WTC11 (cell line): ENCODE data around the gene MBOAT1. TPM values are rescaled to one million over a fixed set of nuclear protein-coding genes. Genes with fewer than 3 reads are reported as not detected.

Source experiments
- ATAC-seq: fragments of 200-7000 bp; cut with Tn5 transposase; 2 replicates; pipeline ENCODE4 v1.10.0; 2021; ENCODE audit warnings: mild to moderate bottlenecking, moderate library complexity
- CTCF ChIA-PET: fragments of 300-600 bp; sonication (Branson Sonifier 250); formaldehyde crosslinking; loops from one replicate; lab custom pipeline; 2021; ENCODE audit warnings: antibody characterized with exemption; lab: Charles Lee
- POLR2A ChIA-PET: fragments of 350-600 bp; sonication (Branson Sonifier 250); formaldehyde crosslinking; loops from one replicate; lab custom pipeline; 2021; ENCODE audit warnings: antibody characterized with exemption; lab: Charles Lee
- DNase-seq: peaks from one replicate; pipeline ENCODE4 v3.0.0; 2021; ENCODE audit warnings: low spot score
- H3K27ac Mint-ChIP-seq: 2 replicates; pipeline ENCODE4 v1.8.0; 2021; ENCODE audit warnings: mixed read lengths
- H3K27me3 Mint-ChIP-seq: 2 replicates; pipeline ENCODE4 v1.8.0; 2021; ENCODE audit warnings: low read depth, mild to moderate bottlenecking, moderate library complexity, mixed read lengths
- H3K36me3 Mint-ChIP-seq: 2 replicates; pipeline ENCODE4 v1.8.0; 2021; ENCODE audit warnings: mixed read lengths
- H3K4me1 Mint-ChIP-seq: 2 replicates; pipeline ENCODE4 v1.8.0; 2022; ENCODE audit warnings: mixed read lengths
- H3K4me3 Mint-ChIP-seq: 2 replicates; pipeline ENCODE4 v1.8.0; 2021; ENCODE audit warnings: mild to moderate bottlenecking, moderate library complexity, mixed read lengths
- H3K9me3 Mint-ChIP-seq: 2 replicates; pipeline ENCODE4 v1.8.0; 2021; ENCODE audit warnings: mixed read lengths
- EMX1 ChIP-seq: fragments of 250-450 bp; sonication (Bioruptor Pico); IDR thresholded peaks from 2 replicates; pipeline ENCODE4 v1.8.0; 2021; ENCODE audit warnings: mild to moderate bottlenecking
- FOXK1 ChIP-seq: sonication (generic); formaldehyde crosslinking; IDR thresholded peaks from 2 replicates; pipeline ENCODE4 v1.8.0; 2022; ENCODE audit warnings: mild to moderate bottlenecking, moderate library complexity, missing genetic modification reagents
- GABPB1 ChIP-seq: sonication (generic); formaldehyde crosslinking; IDR thresholded peaks from 2 replicates; pipeline ENCODE4 v1.8.1; 2023; ENCODE audit warnings: mild to moderate bottlenecking, missing genetic modification reagents
- JAZF1 ChIP-seq: fragments of 250-450 bp; sonication (Bioruptor Pico); IDR thresholded peaks from 2 replicates; pipeline ENCODE4 v1.9.0; 2021; ENCODE audit warnings: moderate library complexity, mild to moderate bottlenecking, inconsistent platforms
- NFATC4 ChIP-seq: fragments of 250-450 bp; sonication (Bioruptor Pico); IDR thresholded peaks from 2 replicates; pipeline ENCODE4 v1.9.0; 2021; ENCODE audit warnings: mild to moderate bottlenecking
- NR2C2 ChIP-seq: sonication (generic); formaldehyde crosslinking; IDR thresholded peaks from 2 replicates; pipeline ENCODE4 v1.8.0; 2022; ENCODE audit warnings: mild to moderate bottlenecking, missing genetic modification reagents
- RORB ChIP-seq: fragments of 250-450 bp; sonication (Bioruptor Pico); IDR thresholded peaks from 2 replicates; pipeline ENCODE4 v1.9.0; 2021; ENCODE audit warnings: mild to moderate bottlenecking
- SP1 ChIP-seq: sonication (generic); formaldehyde crosslinking; conservative IDR thresholded peaks from 2 replicates; pipeline ENCODE4 v1.8.1; 2022; ENCODE audit warnings: missing genetic modification reagents
- TCF7 ChIP-seq: sonication (generic); formaldehyde crosslinking; IDR thresholded peaks from 2 replicates; pipeline ENCODE4 v1.8.0; 2022; ENCODE audit warnings: mild to moderate bottlenecking, low read depth, missing genetic modification reagents, moderate library complexity
- TEAD1 ChIP-seq: sonication (generic); formaldehyde crosslinking; IDR thresholded peaks from 2 replicates; pipeline ENCODE4 v1.8.0; 2022; ENCODE audit warnings: mild to moderate bottlenecking, missing genetic modification reagents
- TP53 ChIP-seq: sonication (generic); formaldehyde crosslinking; IDR thresholded peaks from 2 replicates; pipeline ENCODE4 v1.8.1; 2023; ENCODE audit warnings: mild to moderate bottlenecking, missing genetic modification reagents
- ZBTB21 ChIP-seq: sonication (generic); formaldehyde crosslinking; IDR thresholded peaks from 2 replicates; pipeline ENCODE4 v1.8.1; 2023; ENCODE audit warnings: mild to moderate bottlenecking, missing genetic modification reagents, borderline replicate concordance
- ZNF396 ChIP-seq: fragments of 250-450 bp; sonication (Bioruptor Pico); IDR thresholded peaks from 2 replicates; pipeline ENCODE4 v1.8.0; 2021; ENCODE audit warnings: mild to moderate bottlenecking, moderate library complexity, borderline replicate concordance
- total RNA-seq: library from RNA; stranded (reverse); gene quantifications from 3 replicates; pipeline ENCODE4 v1.2.3, GENCODE V29; 2021
- TF ChIP-seq, protein P1 (sequence below): sonication (generic); formaldehyde crosslinking; IDR thresholded peaks from 2 replicates; pipeline ENCODE4 v1.8.0; 2022; ENCODE audit warnings: mild to moderate bottlenecking, missing genetic modification reagents
- TF ChIP-seq, protein P2 (sequence below): sonication (generic); formaldehyde crosslinking; IDR thresholded peaks from 2 replicates; pipeline ENCODE4 v1.8.1; 2023; ENCODE audit warnings: mild to moderate bottlenecking, missing genetic modification reagents, borderline replicate concordance
- TF ChIP-seq, protein P3 (sequence below): sonication (generic); formaldehyde crosslinking; IDR thresholded peaks from 2 replicates; pipeline ENCODE4 v1.8.0; 2022; ENCODE audit warnings: mild to moderate bottlenecking, missing genetic modification reagents
- TF ChIP-seq, protein P4 (sequence below): fragments of 250-450 bp; sonication (Bioruptor Pico); IDR thresholded peaks from 2 replicates; pipeline ENCODE4 v1.9.0; 2021; ENCODE audit warnings: mild to moderate bottlenecking
- TF ChIP-seq, protein P5 (sequence below): sonication (generic); formaldehyde crosslinking; IDR thresholded peaks from 2 replicates; pipeline ENCODE4 v1.8.0; 2022; ENCODE audit warnings: missing genetic modification reagents
- TF ChIP-seq, protein P6 (sequence below): fragments of 200-600 bp; IDR thresholded peaks from 2 replicates; pipeline ENCODE4 v1.8.0; 2022; ENCODE audit warnings: antibody characterized with exemption

The MBOAT1 gene
- total RNA-seq, 1 experiment from 2014 or later = 22.9 TPM

DNA sequence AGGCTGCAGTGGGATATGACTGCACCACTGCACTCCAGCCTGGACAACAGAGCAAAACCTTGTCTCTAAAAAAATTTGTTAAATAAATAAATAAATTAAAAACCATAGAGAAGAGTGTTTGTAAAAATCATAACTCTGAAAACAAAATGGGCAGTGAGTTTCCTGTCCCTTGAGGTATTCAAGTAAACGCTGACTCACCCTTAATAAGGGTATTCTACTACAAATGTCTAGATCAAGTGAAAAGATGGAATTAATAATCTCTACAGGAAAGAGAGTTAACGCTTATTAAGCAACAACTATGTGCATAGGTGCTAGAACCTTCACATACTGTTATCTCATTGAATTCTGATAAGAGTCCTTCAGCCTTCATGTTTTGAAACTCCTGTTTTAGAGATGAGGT is 19.9 kb upstream of the MBOAT1 start:
- no peak for DNase-seq
- peaks cover 10% of the 10 kb centered on the region for H3K9me3 Mint-ChIP-seq
- CTCF ChIA-PET = no interaction called here
- no peak for TF ChIP-seq TCF7
- TF ChIP-seq TP53 (CRISPR knock-in tag) = no peak
- no peak for TF ChIP-seq RORB (CRISPR knock-in tag)
- TF ChIP-seq, all 79 proteins: peak for 0
- no peak overlapping the region for H3K4me3 Mint-ChIP-seq
- H3K27me3 Mint-ChIP-seq = no peaks in the 10 kb centered on the region
- ATAC-seq = no peak
- H3K27ac Mint-ChIP-seq = no peak overlapping the region
- H3K4me1 Mint-ChIP-seq = peaks cover 5% of the 10 kb centered on the region; the same call in 1 of the 2 replicates
- no peaks in the 10 kb centered on the region for H3K36me3 Mint-ChIP-seq
- POLR2A ChIA-PET = no interaction called here

DNA sequence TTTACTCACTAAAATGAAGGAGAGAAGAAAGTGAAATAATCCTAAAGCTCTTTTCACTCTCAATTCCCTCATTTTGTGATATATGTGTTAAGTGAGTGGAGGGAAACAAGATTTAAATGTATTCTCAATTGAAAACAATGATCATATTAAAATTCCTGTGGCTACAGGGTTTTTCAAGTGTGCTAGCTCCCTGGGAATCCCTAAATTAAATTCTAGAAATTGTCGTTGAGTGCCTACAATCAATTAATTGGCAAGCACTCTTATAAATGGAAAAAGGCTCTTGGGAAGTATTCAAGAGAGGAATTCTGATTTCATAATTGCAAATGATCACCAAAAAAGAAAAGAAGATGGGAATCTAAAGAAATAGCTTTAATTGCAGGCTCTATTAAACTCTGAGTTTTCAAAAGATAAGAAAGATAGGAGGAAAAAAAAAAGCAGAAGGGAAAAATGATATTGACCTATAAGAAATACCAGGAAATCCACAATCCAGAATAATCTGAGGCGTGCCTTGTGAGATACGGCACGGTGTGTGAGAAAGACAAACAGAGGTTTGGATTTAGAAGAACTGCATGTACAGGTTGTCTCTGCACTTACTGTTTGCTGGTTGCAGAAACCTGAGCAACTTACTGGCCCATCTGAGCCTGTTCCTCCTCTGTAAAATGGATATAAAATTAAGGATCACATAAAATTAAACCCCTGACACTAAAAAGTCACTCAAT is 18.3 kb upstream of the MBOAT1 start:
- Mint-ChIP-seq H3K27ac (no peak overlapping the region), H3K4me3 (no peak overlapping the region), H3K4me1 (peaks cover 3% of the 10 kb centered on the region; the same call in 1 of the 2 replicates), H3K36me3 (no peaks in the 10 kb centered on the region), H3K27me3 (no peaks in the 10 kb centered on the region), H3K9me3 (peaks cover 10% of the 10 kb centered on the region)
- POLR2A ChIA-PET = interaction anchor here (0.7 kb wide), 1 partner anchor 1044 kb away, joined by 3 read pairs; no protein-coding TSS in a partner anchor
- TF ChIP-seq, protein P1, sequence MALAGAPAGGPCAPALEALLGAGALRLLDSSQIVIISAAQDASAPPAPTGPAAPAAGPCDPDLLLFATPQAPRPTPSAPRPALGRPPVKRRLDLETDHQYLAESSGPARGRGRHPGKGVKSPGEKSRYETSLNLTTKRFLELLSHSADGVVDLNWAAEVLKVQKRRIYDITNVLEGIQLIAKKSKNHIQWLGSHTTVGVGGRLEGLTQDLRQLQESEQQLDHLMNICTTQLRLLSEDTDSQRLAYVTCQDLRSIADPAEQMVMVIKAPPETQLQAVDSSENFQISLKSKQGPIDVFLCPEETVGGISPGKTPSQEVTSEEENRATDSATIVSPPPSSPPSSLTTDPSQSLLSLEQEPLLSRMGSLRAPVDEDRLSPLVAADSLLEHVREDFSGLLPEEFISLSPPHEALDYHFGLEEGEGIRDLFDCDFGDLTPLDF (CRISPR knock-in tag) = no peak
- no peak for TF ChIP-seq SP1
- TF ChIP-seq, protein P2, sequence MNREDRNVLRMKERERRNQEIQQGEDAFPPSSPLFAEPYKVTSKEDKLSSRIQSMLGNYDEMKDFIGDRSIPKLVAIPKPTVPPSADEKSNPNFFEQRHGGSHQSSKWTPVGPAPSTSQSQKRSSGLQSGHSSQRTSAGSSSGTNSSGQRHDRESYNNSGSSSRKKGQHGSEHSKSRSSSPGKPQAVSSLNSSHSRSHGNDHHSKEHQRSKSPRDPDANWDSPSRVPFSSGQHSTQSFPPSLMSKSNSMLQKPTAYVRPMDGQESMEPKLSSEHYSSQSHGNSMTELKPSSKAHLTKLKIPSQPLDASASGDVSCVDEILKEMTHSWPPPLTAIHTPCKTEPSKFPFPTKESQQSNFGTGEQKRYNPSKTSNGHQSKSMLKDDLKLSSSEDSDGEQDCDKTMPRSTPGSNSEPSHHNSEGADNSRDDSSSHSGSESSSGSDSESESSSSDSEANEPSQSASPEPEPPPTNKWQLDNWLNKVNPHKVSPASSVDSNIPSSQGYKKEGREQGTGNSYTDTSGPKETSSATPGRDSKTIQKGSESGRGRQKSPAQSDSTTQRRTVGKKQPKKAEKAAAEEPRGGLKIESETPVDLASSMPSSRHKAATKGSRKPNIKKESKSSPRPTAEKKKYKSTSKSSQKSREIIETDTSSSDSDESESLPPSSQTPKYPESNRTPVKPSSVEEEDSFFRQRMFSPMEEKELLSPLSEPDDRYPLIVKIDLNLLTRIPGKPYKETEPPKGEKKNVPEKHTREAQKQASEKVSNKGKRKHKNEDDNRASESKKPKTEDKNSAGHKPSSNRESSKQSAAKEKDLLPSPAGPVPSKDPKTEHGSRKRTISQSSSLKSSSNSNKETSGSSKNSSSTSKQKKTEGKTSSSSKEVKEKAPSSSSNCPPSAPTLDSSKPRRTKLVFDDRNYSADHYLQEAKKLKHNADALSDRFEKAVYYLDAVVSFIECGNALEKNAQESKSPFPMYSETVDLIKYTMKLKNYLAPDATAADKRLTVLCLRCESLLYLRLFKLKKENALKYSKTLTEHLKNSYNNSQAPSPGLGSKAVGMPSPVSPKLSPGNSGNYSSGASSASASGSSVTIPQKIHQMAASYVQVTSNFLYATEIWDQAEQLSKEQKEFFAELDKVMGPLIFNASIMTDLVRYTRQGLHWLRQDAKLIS (CRISPR knock-in tag) = no peak
- no peak for TF ChIP-seq ZBTB21 (CRISPR knock-in tag)
- no peak for TF ChIP-seq GABPB1 (CRISPR knock-in tag)
- TF ChIP-seq, protein P3, sequence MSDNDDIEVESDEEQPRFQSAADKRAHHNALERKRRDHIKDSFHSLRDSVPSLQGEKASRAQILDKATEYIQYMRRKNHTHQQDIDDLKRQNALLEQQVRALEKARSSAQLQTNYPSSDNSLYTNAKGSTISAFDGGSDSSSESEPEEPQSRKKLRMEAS (CRISPR knock-in tag) = no peak
- TF ChIP-seq ZNF396 (CRISPR knock-in tag) = no peak
- TF ChIP-seq, protein P4, sequence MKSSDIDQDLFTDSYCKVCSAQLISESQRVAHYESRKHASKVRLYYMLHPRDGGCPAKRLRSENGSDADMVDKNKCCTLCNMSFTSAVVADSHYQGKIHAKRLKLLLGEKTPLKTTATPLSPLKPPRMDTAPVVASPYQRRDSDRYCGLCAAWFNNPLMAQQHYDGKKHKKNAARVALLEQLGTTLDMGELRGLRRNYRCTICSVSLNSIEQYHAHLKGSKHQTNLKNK (CRISPR knock-in tag) = no peak
- no peak for TF ChIP-seq FOXK1 (CRISPR knock-in tag)
- no peak for TF ChIP-seq JAZF1
- TF ChIP-seq NR2C2 (CRISPR knock-in tag) = no peak
- no peak for TF ChIP-seq NFATC4 (CRISPR knock-in tag)
- no peak for TF ChIP-seq EMX1 (CRISPR knock-in tag)
- TF ChIP-seq, protein P5, sequence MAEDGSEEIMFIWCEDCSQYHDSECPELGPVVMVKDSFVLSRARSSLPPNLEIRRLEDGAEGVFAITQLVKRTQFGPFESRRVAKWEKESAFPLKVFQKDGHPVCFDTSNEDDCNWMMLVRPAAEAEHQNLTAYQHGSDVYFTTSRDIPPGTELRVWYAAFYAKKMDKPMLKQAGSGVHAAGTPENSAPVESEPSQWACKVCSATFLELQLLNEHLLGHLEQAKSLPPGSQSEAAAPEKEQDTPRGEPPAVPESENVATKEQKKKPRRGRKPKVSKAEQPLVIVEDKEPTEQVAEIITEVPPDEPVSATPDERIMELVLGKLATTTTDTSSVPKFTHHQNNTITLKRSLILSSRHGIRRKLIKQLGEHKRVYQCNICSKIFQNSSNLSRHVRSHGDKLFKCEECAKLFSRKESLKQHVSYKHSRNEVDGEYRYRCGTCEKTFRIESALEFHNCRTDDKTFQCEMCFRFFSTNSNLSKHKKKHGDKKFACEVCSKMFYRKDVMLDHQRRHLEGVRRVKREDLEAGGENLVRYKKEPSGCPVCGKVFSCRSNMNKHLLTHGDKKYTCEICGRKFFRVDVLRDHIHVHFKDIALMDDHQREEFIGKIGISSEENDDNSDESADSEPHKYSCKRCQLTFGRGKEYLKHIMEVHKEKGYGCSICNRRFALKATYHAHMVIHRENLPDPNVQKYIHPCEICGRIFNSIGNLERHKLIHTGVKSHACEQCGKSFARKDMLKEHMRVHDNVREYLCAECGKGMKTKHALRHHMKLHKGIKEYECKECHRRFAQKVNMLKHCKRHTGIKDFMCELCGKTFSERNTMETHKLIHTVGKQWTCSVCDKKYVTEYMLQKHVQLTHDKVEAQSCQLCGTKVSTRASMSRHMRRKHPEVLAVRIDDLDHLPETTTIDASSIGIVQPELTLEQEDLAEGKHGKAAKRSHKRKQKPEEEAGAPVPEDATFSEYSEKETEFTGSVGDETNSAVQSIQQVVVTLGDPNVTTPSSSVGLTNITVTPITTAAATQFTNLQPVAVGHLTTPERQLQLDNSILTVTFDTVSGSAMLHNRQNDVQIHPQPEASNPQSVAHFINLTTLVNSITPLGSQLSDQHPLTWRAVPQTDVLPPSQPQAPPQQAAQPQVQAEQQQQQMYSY (CRISPR knock-in tag) = no peak
- TF ChIP-seq, protein P6, sequence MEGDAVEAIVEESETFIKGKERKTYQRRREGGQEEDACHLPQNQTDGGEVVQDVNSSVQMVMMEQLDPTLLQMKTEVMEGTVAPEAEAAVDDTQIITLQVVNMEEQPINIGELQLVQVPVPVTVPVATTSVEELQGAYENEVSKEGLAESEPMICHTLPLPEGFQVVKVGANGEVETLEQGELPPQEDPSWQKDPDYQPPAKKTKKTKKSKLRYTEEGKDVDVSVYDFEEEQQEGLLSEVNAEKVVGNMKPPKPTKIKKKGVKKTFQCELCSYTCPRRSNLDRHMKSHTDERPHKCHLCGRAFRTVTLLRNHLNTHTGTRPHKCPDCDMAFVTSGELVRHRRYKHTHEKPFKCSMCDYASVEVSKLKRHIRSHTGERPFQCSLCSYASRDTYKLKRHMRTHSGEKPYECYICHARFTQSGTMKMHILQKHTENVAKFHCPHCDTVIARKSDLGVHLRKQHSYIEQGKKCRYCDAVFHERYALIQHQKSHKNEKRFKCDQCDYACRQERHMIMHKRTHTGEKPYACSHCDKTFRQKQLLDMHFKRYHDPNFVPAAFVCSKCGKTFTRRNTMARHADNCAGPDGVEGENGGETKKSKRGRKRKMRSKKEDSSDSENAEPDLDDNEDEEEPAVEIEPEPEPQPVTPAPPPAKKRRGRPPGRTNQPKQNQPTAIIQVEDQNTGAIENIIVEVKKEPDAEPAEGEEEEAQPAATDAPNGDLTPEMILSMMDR = no peak
- TF ChIP-seq TEAD1 = no peak
- ATAC-seq = no peak
- CTCF ChIA-PET = no interaction called here
- DNase-seq = no peak
